Esophagus muscularis mucosa (tissue), 4 donors: ENCODE data around the gene SMIM34. TPM values are rescaled to one million over a fixed set of nuclear protein-coding genes. Genes with fewer than 3 reads are reported as not detected.
"Not testable (repeated sequence)": the region's sequence is repeated elsewhere in the genome, so short reads cannot be mapped to it uniquely, and the experiment has no call there.

ENCODE experiments used
- DNase-seq: peaks from one replicate; pipeline ENCODE4 v3.0.0-alpha.2; 2017; ENCODE audit errors: extremely low spot score
- H3K27ac ChIP-seq, 4 donors: fragments of 200-600 bp; sonication (generic); replicated peaks in 1 of 4; 1 replicate in 3 of 4; 2 replicates in 1 of 4; pipeline ENCODE4 v1.5.1; 2016 to 2019; ENCODE audit warnings: mild to moderate bottlenecking in 1 of 4
- H3K27me3 ChIP-seq, 4 donors: fragments of 200-600 bp; sonication (generic); one replicate each; pipeline versions ENCODE4 v1.5.1 to v1.6.0; 2016 to 2019
- H3K36me3 ChIP-seq, 4 donors: fragments of 200-600 bp; sonication (generic); one replicate each; pipeline ENCODE4 v1.5.1; 2016 to 2019
- H3K4me1 ChIP-seq, 4 donors: fragments of 200-600 bp; sonication (generic); one replicate each; pipeline ENCODE4 v1.5.1; 2016 to 2019
- H3K4me3 ChIP-seq, 4 donors: fragments of 200-600 bp; sonication (generic); 1 replicate in 2 of 4; 2 replicates in 2 of 4; pipeline ENCODE4 v1.5.1; 2016 to 2019; ENCODE audit warnings: mild to moderate bottlenecking in 4 of 4, moderate library complexity in 1 of 4
- H3K9me3 ChIP-seq, 4 donors: fragments of 200-600 bp; sonication (generic); 1 replicate in 3 of 4; 2 replicates in 1 of 4; pipeline ENCODE4 v1.5.1; 2016 to 2019
- WGBS: methylation state at CpG from one replicate; pipeline ENCODE4 v1.1.5; 2018; 5-methylcytosine and 5-hydroxymethylcytosine counted together
- intact Hi-C: fragments of 100-400 bp; cut with DNase I; formaldehyde crosslinking; loops from one replicate; pipeline ENCODE4 v1.15.1; 2023
- total RNA-seq, 4 donors: library from RNA; depleted of rRNA; stranded (reverse); fragments of >200 nt; gene quantifications; one replicate each; pipeline versions ENCODE4 v1.1.0 to v1.2.1, GENCODE V29; 2016

The SMIM34 gene
- total RNA-seq = not detected

GRCh38 chr21:34423805-34424204 lies at the start of gene SMIM34:
Gene SMIM34, minus strand, starts transcription at chr21:34423951. Its CDS starts 112 bp downstream, at chr21:34423839.
- intact Hi-C loops, H3K36me3 ChIP-seq, H3K27ac ChIP-seq, DNase-seq, H3K9me3 ChIP-seq, H3K4me1 ChIP-seq, H3K4me3 ChIP-seq, H3K27me3 ChIP-seq: not testable (repeated sequence)
- WGBS = no CpG with 5 or more reads among the region's 4 CpGs

GRCh38 chr21:34467333-34467732 lies 43.6 kb upstream of the SMIM34 start:
- H3K4me3 ChIP-seq, H3K9me3 ChIP-seq, DNase-seq, H3K27me3 ChIP-seq, H3K36me3 ChIP-seq, H3K27ac ChIP-seq, intact Hi-C loops, H3K4me1 ChIP-seq: not testable (repeated sequence)
- WGBS = no CpG with 5 or more reads among the region's 3 CpGs

- H3K27me3 ChIP-seq, H3K4me1 ChIP-seq, H3K36me3 ChIP-seq, DNase-seq, H3K27ac ChIP-seq, H3K9me3 ChIP-seq, H3K4me3 ChIP-seq, intact Hi-C loops: not testable (repeated sequence)
- no CpG with 5 or more reads among the region's 36 CpGs for WGBS
These were observed 35.7 kb upstream of the SMIM34 start for GRCh38 chr21:34459426-34459825.

GRCh38 chr21:34458266-34458665 lies 34.5 kb upstream of the SMIM34 start:
- H3K36me3 ChIP-seq, H3K9me3 ChIP-seq, intact Hi-C loops, H3K4me1 ChIP-seq, H3K4me3 ChIP-seq, H3K27me3 ChIP-seq, DNase-seq, H3K27ac ChIP-seq: not testable (repeated sequence)
- WGBS = no CpG with 5 or more reads among the region's 7 CpGs

- H3K27me3 ChIP-seq, intact Hi-C loops, H3K4me3 ChIP-seq, H3K9me3 ChIP-seq, H3K27ac ChIP-seq, H3K36me3 ChIP-seq, DNase-seq, H3K4me1 ChIP-seq: not testable (repeated sequence)
- no CpG with 5 or more reads among the region's 6 CpGs for whole genome bisulfite sequencing
These were observed 32.4 kb upstream of the SMIM34 start for GRCh38 chr21:34456180-34456579.

GRCh38 chr21:34455628-34456027 lies 31.9 kb upstream of the SMIM34 start:
- H3K4me1 ChIP-seq, H3K9me3 ChIP-seq, H3K27me3 ChIP-seq, intact Hi-C loops, H3K4me3 ChIP-seq, H3K36me3 ChIP-seq, H3K27ac ChIP-seq, DNase-seq: not testable (repeated sequence)
- WGBS = no CpG with 5 or more reads among the region's 10 CpGs

- intact Hi-C loops, H3K4me3 ChIP-seq, H3K9me3 ChIP-seq, H3K27me3 ChIP-seq, H3K4me1 ChIP-seq, DNase-seq, H3K36me3 ChIP-seq, H3K27ac ChIP-seq: not testable (repeated sequence)
- no CpG with 5 or more reads among the region's 8 CpGs for WGBS
These were observed 23.3 kb upstream of the SMIM34 start for GRCh38 chr21:34447018-34447417.

GRCh38 chr21:34443486-34443885 lies 19.7 kb upstream of the SMIM34 start:
- H3K27me3 ChIP-seq, H3K27ac ChIP-seq, H3K36me3 ChIP-seq, H3K4me1 ChIP-seq, intact Hi-C loops, H3K9me3 ChIP-seq, DNase-seq, H3K4me3 ChIP-seq: not testable (repeated sequence)
- no CpG with 5 or more reads among the region's 4 CpGs for WGBS

GRCh38 chr21:34429710-34430109 lies 6.0 kb upstream of the SMIM34 start:
- H3K9me3 ChIP-seq, H3K27ac ChIP-seq, H3K4me1 ChIP-seq, DNase-seq, intact Hi-C loops, H3K4me3 ChIP-seq, H3K27me3 ChIP-seq, H3K36me3 ChIP-seq: not testable (repeated sequence)
- WGBS = no CpG with 5 or more reads among the region's 5 CpGs

- H3K9me3 ChIP-seq = not testable (repeated sequence)
These were observed 4.7 kb upstream of the SMIM34 start for GRCh38 chr21:34428441-34428840.

GRCh38 chr21:34427339-34427738 lies 3.6 kb upstream of the SMIM34 start:
- H3K4me1 ChIP-seq, H3K9me3 ChIP-seq, H3K27me3 ChIP-seq, DNase-seq, intact Hi-C loops, H3K4me3 ChIP-seq, H3K36me3 ChIP-seq, H3K27ac ChIP-seq: not testable (repeated sequence)
- no CpG with 5 or more reads among the region's 8 CpGs for WGBS

More at GRCh38 chr21:34428441-34428840, 4.7 kb upstream of the SMIM34 start:
- H3K4me1 ChIP-seq, DNase-seq, H3K27me3 ChIP-seq, intact Hi-C loops, H3K4me3 ChIP-seq, H3K36me3 ChIP-seq, H3K27ac ChIP-seq: not testable (repeated sequence)
- WGBS = no CpG with 5 or more reads among the region's 6 CpGs

- H3K9me3 ChIP-seq, H3K4me1 ChIP-seq, intact Hi-C loops, H3K36me3 ChIP-seq, H3K4me3 ChIP-seq, H3K27ac ChIP-seq, DNase-seq, H3K27me3 ChIP-seq: not testable (repeated sequence)
- WGBS = no CpG with 5 or more reads among the region's 5 CpGs
These were observed 6.2 kb downstream of the SMIM34 start for GRCh38 chr21:34417448-34418077.

GRCh38 chr21:34407294-34407693 lies 16.5 kb downstream of the SMIM34 start:
- H3K4me1 ChIP-seq, DNase-seq, H3K27me3 ChIP-seq, H3K36me3 ChIP-seq, H3K27ac ChIP-seq, H3K4me3 ChIP-seq, H3K9me3 ChIP-seq, intact Hi-C loops: not testable (repeated sequence)
- no CpG with 5 or more reads among the region's 9 CpGs for WGBS
